H9 (cell line): Measurements from ENCODE around the gene GP2. TPM values are rescaled to one million over a fixed set of nuclear protein-coding genes. Genes with fewer than 3 reads are reported as not detected.

Source experiments
- DNase-seq: peaks from one replicate; pipeline ENCODE4 v3.0.0-alpha.2; 2017
- H2AFZ ChIP-seq: one replicate; pipeline ENCODE4 v1.6.1; 2013; ENCODE audit warnings: mild to moderate bottlenecking, low read length, control low read depth, moderate library complexity
- H2AK5ac ChIP-seq: 2 replicates; pipeline ENCODE4 v1.6.1; 2013; ENCODE audit warnings: low read length, control low read depth, mixed read lengths; ENCODE audit not compliant: insufficient read length
- H2BK120ac ChIP-seq: one replicate; pipeline ENCODE4 v1.6.1; 2013; ENCODE audit warnings: low read depth, mild to moderate bottlenecking, low read length, control low read depth, inconsistent platforms; ENCODE audit not compliant: poor library complexity, severe bottlenecking
- H2BK12ac ChIP-seq: 2 replicates; pipeline ENCODE4 v1.6.1; 2013; ENCODE audit warnings: low read length, control low read depth, mixed read lengths, low read depth; ENCODE audit not compliant: insufficient read length
- H2BK15ac ChIP-seq: 2 replicates; pipeline ENCODE4 v1.6.1; 2013; ENCODE audit warnings: low read depth, low read length, control low read depth
- H2BK20ac ChIP-seq: one replicate; pipeline ENCODE4 v1.6.1; 2013; ENCODE audit warnings: low read depth, mild to moderate bottlenecking, low read length, control low read depth, inconsistent platforms; ENCODE audit not compliant: poor library complexity, severe bottlenecking
- H2BK5ac ChIP-seq: 2 replicates; pipeline ENCODE4 v1.6.1; 2013; ENCODE audit warnings: low read length, control low read depth, mixed read lengths; ENCODE audit not compliant: insufficient read length
- H3K14ac ChIP-seq: 2 replicates; pipeline ENCODE4 v1.6.1; 2013; ENCODE audit warnings: low read length, control low read depth; ENCODE audit not compliant: insufficient read depth
- H3K18ac ChIP-seq: 2 replicates; pipeline ENCODE4 v1.6.1; 2013; ENCODE audit warnings: low read depth, mild to moderate bottlenecking, mixed read lengths, low read length, control low read depth; ENCODE audit not compliant: insufficient read length
- H3K23ac ChIP-seq: 2 replicates; pipeline ENCODE4 v1.6.1; 2013; ENCODE audit warnings: low read length, control low read depth, mixed read lengths, low read depth; ENCODE audit not compliant: insufficient read length
- H3K23me2 ChIP-seq: 2 replicates; pipeline ENCODE4 v1.6.1; 2013; ENCODE audit warnings: low read depth, mild to moderate bottlenecking, mixed read lengths, low read length, control low read depth; ENCODE audit not compliant: insufficient read length, poor library complexity, severe bottlenecking
- H3K27ac ChIP-seq: 2 replicates; pipeline ENCODE4 v1.5.1; 2013; ENCODE audit warnings: low read length, control low read depth, mixed read lengths, low read depth; ENCODE audit not compliant: insufficient read length
- H3K27me3 ChIP-seq: 2 replicates; pipeline ENCODE4 v1.6.1; 2013; ENCODE audit warnings: low read length, control low read depth, inconsistent platforms; ENCODE audit not compliant: insufficient read depth
- H3K4ac ChIP-seq: 2 replicates; pipeline ENCODE4 v1.6.1; 2013; ENCODE audit warnings: low read depth, mild to moderate bottlenecking, control low read depth, inconsistent platforms, low read length, moderate library complexity
- H3K4me1 ChIP-seq: 2 replicates; pipeline ENCODE4 v1.6.1; 2013; ENCODE audit warnings: low read length, control low read depth, inconsistent platforms; ENCODE audit not compliant: insufficient read depth
- H3K4me2 ChIP-seq: 2 replicates; pipeline ENCODE4 v1.6.1; 2013; ENCODE audit warnings: low read length, control low read depth, mixed read lengths; ENCODE audit not compliant: insufficient read length, insufficient read depth
- H3K56ac ChIP-seq: 2 replicates; pipeline ENCODE4 v1.6.1; 2013; ENCODE audit warnings: low read depth, mild to moderate bottlenecking, mixed read lengths, low read length, control low read depth; ENCODE audit not compliant: insufficient read length
- H3K79me1 ChIP-seq: 2 replicates; pipeline ENCODE4 v1.6.1; 2013; ENCODE audit warnings: low read depth, mild to moderate bottlenecking, moderate library complexity, low read length, control low read depth, inconsistent platforms; ENCODE audit not compliant: insufficient read depth, poor library complexity, severe bottlenecking
- H3K79me2 ChIP-seq: 2 replicates; pipeline ENCODE4 v1.6.1; 2013; ENCODE audit warnings: low read length, control low read depth, inconsistent platforms; ENCODE audit not compliant: insufficient read depth
- H3K9ac ChIP-seq: 2 replicates; pipeline ENCODE4 v1.6.1; 2013; ENCODE audit warnings: low read length, control low read depth, mixed read lengths; ENCODE audit not compliant: insufficient read length; ENCODE audit errors: extremely low read depth
- H3K9me3 ChIP-seq: one replicate; pipeline ENCODE4 v1.6.1; 2013; ENCODE audit warnings: low read depth, low read length, inconsistent platforms; ENCODE audit not compliant: control insufficient read depth
- H3T11ph ChIP-seq: one replicate; pipeline ENCODE4 v1.6.1; 2013; ENCODE audit warnings: mild to moderate bottlenecking, low read length, control low read depth, inconsistent platforms
- H4K20me1 ChIP-seq: one replicate; pipeline ENCODE4 v1.6.1; 2013; ENCODE audit not compliant: control insufficient read depth, insufficient read length, insufficient read depth
- H4K5ac ChIP-seq: 2 replicates; pipeline ENCODE4 v1.6.1; 2013; ENCODE audit warnings: low read depth, mild to moderate bottlenecking, mixed read lengths, low read length, control low read depth; ENCODE audit not compliant: insufficient read length
- H4K8ac ChIP-seq: replicated peaks from 2 replicates; pipeline ENCODE4 v1.6.1; 2013; ENCODE audit warnings: low read length, control low read depth, mixed read lengths, low read depth; ENCODE audit not compliant: insufficient read length
- H4K91ac ChIP-seq: 2 replicates; pipeline ENCODE4 v1.6.1; 2013; ENCODE audit warnings: low read depth, mild to moderate bottlenecking, moderate library complexity, mixed read lengths, low read length, control low read depth; ENCODE audit not compliant: insufficient read length
- H3K27ac Mint-ChIP-seq, 3 experiments: 2 replicates in 2 of 3; 3 replicates in 1 of 3; pipeline ENCODE4 v1.8.0; 2020 to 2021; ENCODE audit warnings: mixed read lengths in 3 of 3, mild to moderate bottlenecking in 1 of 3, moderate library complexity in 1 of 3
- H3K27me3 Mint-ChIP-seq: 2 replicates; pipeline ENCODE4 v1.8.0; 2021; ENCODE audit warnings: low read depth, mild to moderate bottlenecking, moderate library complexity, mixed read lengths
- H3K36me3 Mint-ChIP-seq, 3 experiments: 2 replicates in 2 of 3; 3 replicates in 1 of 3; pipeline ENCODE4 v1.8.0; 2020 to 2021; ENCODE audit warnings: low read depth in 3 of 3, mixed read lengths in 3 of 3; ENCODE audit not compliant: insufficient read depth in 1 of 3
- H3K4me1 Mint-ChIP-seq, 2 experiments: 2 replicates each; pipeline ENCODE4 v1.8.0; 2020; ENCODE audit warnings: mixed read lengths in 2 of 2
- H3K4me3 Mint-ChIP-seq, 2 experiments: 2 replicates in 1 of 2; 3 replicates in 1 of 2; pipeline ENCODE4 v1.8.0; 2020 to 2021; ENCODE audit warnings: mild to moderate bottlenecking in 2 of 2, mixed read lengths in 2 of 2, moderate library complexity in 1 of 2
- H3K9me3 Mint-ChIP-seq, 2 experiments: 2 replicates in 1 of 2; 3 replicates in 1 of 2; pipeline ENCODE4 v1.8.0; 2020; ENCODE audit warnings: mild to moderate bottlenecking in 2 of 2, mixed read lengths in 2 of 2, moderate library complexity in 1 of 2
- WGBS: extraction: QIAGEN DNeasy Blood & Tissue Kit; methylation state at CpG from one replicate; pipeline ENCODE4 v1.1.7; 2013; ENCODE audit warnings: missing lambda C conversion rate, low lambda C conversion rate, mixed read lengths; ENCODE audit not compliant: insufficient read length; ENCODE audit errors: extremely low coverage; 5-methylcytosine and 5-hydroxymethylcytosine counted together
- total RNA-seq: library from RNA; stranded (reverse); gene quantifications from 2 replicates; pipeline ENCODE4 v1.2.1, GENCODE V29; 2021
- TF ChIP-seq, protein P1 (sequence below): fragments of 200-600 bp; sonication (generic); conservative IDR thresholded peaks from 3 replicates; pipeline ENCODE4 v1.8.0; 2021; ENCODE audit warnings: antibody characterized with exemption, mild to moderate bottlenecking

Gene GP2
- total RNA-seq, 1 experiment from 2014 or later: not detected

DNA sequence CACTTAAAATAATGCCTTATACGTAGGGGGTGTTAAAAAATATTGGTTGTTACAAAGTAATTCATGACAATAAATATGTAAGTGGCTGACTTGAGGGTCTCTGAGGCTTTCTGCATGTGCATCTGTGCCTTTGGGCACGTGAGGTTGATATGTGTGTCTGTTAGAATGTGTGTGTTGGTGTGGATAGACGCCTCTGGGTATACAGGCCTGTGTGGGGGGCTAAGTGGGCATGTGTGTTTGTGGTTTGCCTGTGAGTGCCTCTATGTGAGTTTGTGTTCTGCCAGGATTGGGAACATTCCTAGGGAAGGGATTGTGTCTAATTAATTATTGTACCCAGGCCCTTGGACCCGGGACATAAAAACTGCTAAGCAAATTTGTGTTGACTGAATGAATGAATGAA lies 19.0 kb downstream of the GP2 start:
- no peak overlapping the region for H3K4ac ChIP-seq
- Mint-ChIP-seq H3K9me3 (peaks cover 0 to 4% of the 10 kb centered on the region in 2 experiments; a peak in 1 of 5 replicates), H3K27ac (no peak overlapping the region; a peak in 1 of 7 replicates), H3K36me3 (no peaks in the 10 kb centered on the region), H3K27me3 (no peaks in the 10 kb centered on the region; the same call in 1 of the 2 replicates), H3K4me1 (no peaks in the 10 kb centered on the region), H3K4me3 (no peak overlapping the region)
- H3K18ac ChIP-seq: no peak overlapping the region
- H3T11ph ChIP-seq: no peak overlapping the region
- no peaks in the 10 kb centered on the region for H4K20me1 ChIP-seq
- no peak overlapping the region for H3K4me2 ChIP-seq
- no peak for DNase-seq
- H3K9me3 ChIP-seq: no peaks in the 10 kb centered on the region
- H2BK12ac ChIP-seq: no peak overlapping the region
- TF ChIP-seq, protein P1, sequence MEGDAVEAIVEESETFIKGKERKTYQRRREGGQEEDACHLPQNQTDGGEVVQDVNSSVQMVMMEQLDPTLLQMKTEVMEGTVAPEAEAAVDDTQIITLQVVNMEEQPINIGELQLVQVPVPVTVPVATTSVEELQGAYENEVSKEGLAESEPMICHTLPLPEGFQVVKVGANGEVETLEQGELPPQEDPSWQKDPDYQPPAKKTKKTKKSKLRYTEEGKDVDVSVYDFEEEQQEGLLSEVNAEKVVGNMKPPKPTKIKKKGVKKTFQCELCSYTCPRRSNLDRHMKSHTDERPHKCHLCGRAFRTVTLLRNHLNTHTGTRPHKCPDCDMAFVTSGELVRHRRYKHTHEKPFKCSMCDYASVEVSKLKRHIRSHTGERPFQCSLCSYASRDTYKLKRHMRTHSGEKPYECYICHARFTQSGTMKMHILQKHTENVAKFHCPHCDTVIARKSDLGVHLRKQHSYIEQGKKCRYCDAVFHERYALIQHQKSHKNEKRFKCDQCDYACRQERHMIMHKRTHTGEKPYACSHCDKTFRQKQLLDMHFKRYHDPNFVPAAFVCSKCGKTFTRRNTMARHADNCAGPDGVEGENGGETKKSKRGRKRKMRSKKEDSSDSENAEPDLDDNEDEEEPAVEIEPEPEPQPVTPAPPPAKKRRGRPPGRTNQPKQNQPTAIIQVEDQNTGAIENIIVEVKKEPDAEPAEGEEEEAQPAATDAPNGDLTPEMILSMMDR: no peak
- H3K79me2 ChIP-seq: no peaks in the 10 kb centered on the region
- no peak overlapping the region for H2AFZ ChIP-seq
- H2BK5ac ChIP-seq: no peak overlapping the region
- no peak overlapping the region for H3K56ac ChIP-seq
- H3K79me1 ChIP-seq: no peaks in the 10 kb centered on the region
- no peak overlapping the region for H2BK15ac ChIP-seq
- no peaks in the 10 kb centered on the region for H3K4me1 ChIP-seq
- H2BK120ac ChIP-seq: no peak overlapping the region
- H2BK20ac ChIP-seq: no peak overlapping the region
- H4K5ac ChIP-seq: no peak overlapping the region
- H3K23me2 ChIP-seq: no peaks in the 10 kb centered on the region
- no peak overlapping the region for H4K8ac ChIP-seq
- H4K91ac ChIP-seq: no peak overlapping the region
- H3K27me3 ChIP-seq: no peaks in the 10 kb centered on the region
- WGBS: no CpG with 5 or more reads among the region's 4 CpGs
- no peak overlapping the region for H2AK5ac ChIP-seq
- no peak overlapping the region for H3K9ac ChIP-seq
- H3K27ac ChIP-seq: no peak overlapping the region
- no peak overlapping the region for H3K14ac ChIP-seq
- no peak overlapping the region for H3K23ac ChIP-seq
